RWPE1 (cell line): ENCODE measurements around the gene HEMK1.

Experiments used
- CTCF ChIA-PET: fragments of 350-600 bp; sonication (Branson Sonifier 250); formaldehyde crosslinking; extraction: SDS; loops from one replicate; lab custom pipeline; 2021; lab: Yijun Ruan, JAX
- POLR2A ChIA-PET: fragments of 400-600 bp; formaldehyde crosslinking; extraction: SDS; loops from one replicate; lab custom pipeline; 2020; ENCODE audit warnings: antibody characterized with exemption; ENCODE audit not compliant: low non-redundant PET; lab: Yijun Ruan, JAX
- DNase-seq: peaks from one replicate; pipeline ENCODE4 v3.0.0; 2012; ENCODE audit warnings: low spot score
- H3K27ac ChIP-seq: fragments of 450-650 bp; 2 replicates; pipeline ENCODE4 v1.5.1; 2017
- TF ChIP-seq, protein P1 (sequence below): fragments of 450-650 bp; conservative IDR thresholded peaks from 2 replicates; pipeline ENCODE4 v1.5.1; 2017; ENCODE audit warnings: low read depth, mild to moderate bottlenecking

The HEMK1 gene

DNA sequence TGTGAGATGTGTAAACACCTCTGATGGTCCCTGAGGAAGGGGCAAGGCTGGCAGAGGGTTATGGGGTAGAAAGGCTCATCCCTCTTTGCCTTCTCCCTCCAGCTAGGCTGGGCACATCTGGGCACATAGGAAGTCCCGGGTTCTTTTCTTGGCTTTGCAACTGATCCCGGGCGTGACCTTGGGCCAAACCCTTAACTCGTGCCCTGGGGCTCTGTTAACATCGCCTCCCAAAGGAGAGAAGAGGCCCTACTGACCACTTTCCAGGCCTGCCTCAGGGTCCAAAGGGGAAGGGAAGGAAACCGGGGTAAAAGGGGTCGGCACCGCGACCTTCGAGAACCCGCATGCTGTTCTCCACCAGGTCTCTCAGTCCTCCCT is 2.3 kb upstream of the HEMK1 start:
- CTCF ChIA-PET = no interaction called here
- DNase-seq = no peak
- H3K27ac ChIP-seq = peak overlapping the region; percentile 91
- POLR2A ChIA-PET = no interaction called here
- TF ChIP-seq, protein P1, sequence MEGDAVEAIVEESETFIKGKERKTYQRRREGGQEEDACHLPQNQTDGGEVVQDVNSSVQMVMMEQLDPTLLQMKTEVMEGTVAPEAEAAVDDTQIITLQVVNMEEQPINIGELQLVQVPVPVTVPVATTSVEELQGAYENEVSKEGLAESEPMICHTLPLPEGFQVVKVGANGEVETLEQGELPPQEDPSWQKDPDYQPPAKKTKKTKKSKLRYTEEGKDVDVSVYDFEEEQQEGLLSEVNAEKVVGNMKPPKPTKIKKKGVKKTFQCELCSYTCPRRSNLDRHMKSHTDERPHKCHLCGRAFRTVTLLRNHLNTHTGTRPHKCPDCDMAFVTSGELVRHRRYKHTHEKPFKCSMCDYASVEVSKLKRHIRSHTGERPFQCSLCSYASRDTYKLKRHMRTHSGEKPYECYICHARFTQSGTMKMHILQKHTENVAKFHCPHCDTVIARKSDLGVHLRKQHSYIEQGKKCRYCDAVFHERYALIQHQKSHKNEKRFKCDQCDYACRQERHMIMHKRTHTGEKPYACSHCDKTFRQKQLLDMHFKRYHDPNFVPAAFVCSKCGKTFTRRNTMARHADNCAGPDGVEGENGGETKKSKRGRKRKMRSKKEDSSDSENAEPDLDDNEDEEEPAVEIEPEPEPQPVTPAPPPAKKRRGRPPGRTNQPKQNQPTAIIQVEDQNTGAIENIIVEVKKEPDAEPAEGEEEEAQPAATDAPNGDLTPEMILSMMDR = no peak

DNA sequence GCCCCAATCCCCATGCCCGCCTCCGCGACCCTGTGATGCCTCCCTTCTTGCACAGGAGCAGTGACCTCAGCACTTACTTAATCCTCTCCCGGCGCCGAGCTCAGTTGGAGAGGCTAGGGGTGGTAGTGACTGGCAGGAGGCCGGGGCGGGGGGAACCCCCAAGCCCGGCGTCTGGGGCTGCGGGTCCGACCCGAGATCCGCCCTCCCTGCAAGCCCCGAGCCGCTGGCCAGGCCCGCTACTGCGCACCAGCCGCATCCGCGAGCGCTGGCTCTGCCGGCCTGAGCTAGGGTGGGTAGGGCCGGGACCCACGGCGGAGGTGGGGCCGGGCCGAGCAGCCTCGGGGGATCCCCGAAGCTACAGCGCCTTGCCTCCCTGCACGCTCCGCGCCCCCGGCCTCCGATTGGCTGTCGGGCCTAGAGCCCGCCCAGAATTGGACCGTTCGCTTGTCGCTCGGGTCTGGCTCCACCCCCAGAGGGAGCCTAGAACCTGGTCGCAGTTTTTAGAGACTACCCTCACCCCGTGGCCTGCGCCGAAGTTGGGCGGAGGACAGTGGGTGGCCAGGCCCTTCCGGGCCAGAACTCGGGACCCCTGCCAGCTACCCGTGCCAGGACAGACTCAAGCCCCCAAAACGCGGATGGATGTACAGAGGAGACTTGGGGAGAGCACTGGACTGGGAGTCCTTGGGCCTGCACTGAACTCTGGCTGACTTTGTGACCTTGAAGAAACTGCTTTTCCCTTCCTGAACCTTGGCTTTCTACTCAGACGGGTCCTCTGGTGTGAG is 1.7 kb upstream of the HEMK1 start, which contains the start of gene C3orf18:
TSS of gene C3orf18 (minus strand) at position 362 of the 782 bp plus-strand sequence. CDS start 2,048 bp downstream, outside the sequence.
- peak within 1 kb of the TSS; percentile 91 for H3K27ac ChIP-seq

DNA sequence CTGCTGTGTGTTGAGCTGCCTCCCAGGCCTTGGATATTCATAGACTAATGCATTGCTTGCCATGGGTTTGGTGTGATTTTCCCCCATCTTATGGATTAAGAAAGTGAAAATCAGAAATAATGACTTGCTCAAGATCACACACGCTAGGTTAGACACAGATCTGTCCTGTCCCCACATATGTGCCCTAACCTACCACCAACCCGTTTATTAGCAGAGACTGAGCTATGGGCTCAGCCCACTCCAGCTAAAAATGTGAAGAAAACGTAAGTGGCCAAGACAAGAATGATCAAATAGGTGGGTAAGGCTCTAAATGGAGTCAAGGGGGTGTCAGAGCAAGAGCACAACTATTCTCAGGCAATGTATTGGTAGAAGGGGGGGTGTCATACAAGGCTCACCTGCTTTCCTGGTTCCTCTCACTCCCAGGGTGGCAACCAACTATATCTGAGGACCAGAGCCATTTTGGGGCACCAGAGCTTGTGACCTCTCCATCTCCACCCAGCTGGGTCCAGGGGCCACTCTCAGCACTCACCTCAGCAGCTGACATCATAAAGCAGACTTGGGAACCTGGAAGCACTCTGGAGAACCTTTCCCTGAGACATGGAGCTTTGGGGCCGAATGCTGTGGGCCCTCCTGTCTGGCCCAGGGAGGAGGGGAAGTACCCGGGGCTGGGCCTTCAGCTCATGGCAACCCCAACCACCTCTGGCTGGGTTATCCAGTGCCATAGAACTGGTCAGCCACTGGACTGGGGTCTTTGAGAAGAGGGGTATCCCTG is 1.4 kb downstream of the HEMK1 start:
- H3K27ac ChIP-seq = peak overlapping the region; percentile 14; the same call in 1 of the 2 replicates
- CTCF ChIA-PET = interaction anchor here (1.2 kb wide), 1 partner anchor 45 kb away, joined by 4 read pairs; no protein-coding TSS in a partner anchor
- DNase-seq = no peak
- POLR2A ChIA-PET = no interaction called here
- TF ChIP-seq, protein P1 = no peak

More for the DNA sequence above, 1.7 kb upstream of the HEMK1 start, which contains the start of gene C3orf18:
- ChIA-PET CTCF (no interaction called here), POLR2A (no interaction called here)
- peak; percentile 75 for DNase-seq
- TF ChIP-seq, protein P1 = no peak

DNA sequence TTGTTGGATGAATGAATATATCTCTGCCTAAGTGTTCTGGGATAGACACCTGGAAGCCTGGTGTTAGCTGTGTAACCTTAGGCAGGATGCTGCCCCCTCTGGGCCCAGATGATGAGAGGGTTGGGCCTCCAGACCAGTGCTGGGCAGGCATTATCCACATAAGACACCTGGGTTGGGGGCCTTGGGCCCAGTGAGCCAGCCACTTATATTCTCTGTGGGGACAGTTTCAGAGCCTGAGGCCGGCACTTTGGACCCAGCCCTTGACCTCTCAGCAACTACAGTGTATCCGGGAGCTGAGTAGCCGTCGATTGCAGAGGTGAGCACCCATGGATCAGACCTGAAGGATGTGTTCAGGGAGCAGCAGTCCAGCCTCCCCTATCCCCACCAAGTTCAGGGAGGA is 2.2 kb downstream of the HEMK1 start:
- TF ChIP-seq, protein P1 = no peak
- ChIA-PET POLR2A (no interaction called here), CTCF (interaction anchor here (0.7 to 2.4 kb wide), 2 partner anchors 42 to 43 kb away, joined by 4 to 11 read pairs; no protein-coding TSS in a partner anchor)
- no peak for DNase-seq
- H3K27ac ChIP-seq = peak overlapping the region; percentile 35

DNA sequence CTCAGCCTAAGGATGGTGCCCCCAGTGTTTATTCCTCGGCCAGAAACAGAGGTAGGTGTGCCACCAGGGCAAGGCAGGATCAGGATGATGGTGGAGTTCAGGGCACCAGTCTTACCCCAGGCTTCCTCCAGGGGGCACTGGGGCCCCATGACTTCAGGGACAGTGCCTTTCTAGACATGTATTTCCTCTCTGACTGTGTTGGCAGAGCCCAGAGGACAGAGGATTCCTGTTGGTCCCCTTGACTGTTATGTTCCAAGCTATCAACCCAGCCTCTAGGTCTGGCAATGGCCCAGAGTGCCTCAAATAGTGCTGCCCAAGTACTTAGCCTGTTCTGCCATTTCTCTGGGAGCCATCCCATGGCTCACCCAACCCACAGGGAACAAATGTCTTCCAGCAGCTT is 2.8 kb downstream of the HEMK1 start:
- TF ChIP-seq, protein P1 = peak; percentile 77
- POLR2A ChIA-PET = no interaction called here
- peak; percentile 35 for DNase-seq
- CTCF ChIA-PET = interaction anchor here (0.7 to 2.4 kb wide), 2 partner anchors 41 to 42 kb away, joined by 4 to 11 read pairs; no protein-coding TSS in a partner anchor
- H3K27ac ChIP-seq = peak overlapping the region; percentile 35

DNA sequence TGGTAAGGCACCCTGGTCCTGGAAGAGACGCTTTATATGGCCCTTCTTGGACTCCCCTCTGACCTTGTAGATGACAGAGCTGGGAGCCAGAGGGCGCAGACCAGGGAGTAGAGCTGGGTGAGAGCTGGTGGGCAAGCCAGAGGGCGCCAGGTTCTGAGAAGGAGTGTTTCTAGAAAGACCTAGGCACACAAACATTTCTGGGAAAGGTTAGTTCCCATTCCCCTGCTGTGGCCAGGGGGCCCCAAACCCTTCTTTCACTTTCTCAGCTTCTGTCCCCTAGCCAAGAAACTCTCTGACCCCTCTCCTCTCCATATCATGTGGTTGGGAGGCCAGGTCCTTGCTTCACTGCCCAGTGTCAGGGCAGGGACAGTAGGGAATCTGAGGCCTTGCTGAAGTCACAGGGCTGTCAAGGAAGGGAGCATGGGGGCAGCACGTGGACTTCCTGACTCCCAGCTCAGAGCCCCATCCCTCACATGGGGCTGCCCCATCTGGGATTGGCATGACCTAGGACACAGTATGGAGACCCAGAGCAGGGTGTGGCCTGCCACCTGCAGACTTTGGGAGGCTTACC is 3.6 kb downstream of the HEMK1 start:
- POLR2A ChIA-PET = no interaction called here
- H3K27ac ChIP-seq = peak overlapping the region; percentile 35
- CTCF ChIA-PET = interaction anchor here (2.4 kb wide), 1 partner anchor 40 kb away, joined by 11 read pairs; no protein-coding TSS in a partner anchor
- TF ChIP-seq, protein P1 = no peak
- DNase-seq = no peak
